HG03135 (cell line): ENCODE measurements around the gene ADAMTS15.
"Not testable (repeated sequence)": the region's sequence is repeated elsewhere in the genome, so short reads cannot be mapped to it uniquely, and the experiment has no call there.

ENCODE experiments used
- ATAC-seq: cut with Tn5 transposase; IDR thresholded peaks from one replicate; pipeline ENCODE4 v1.9.1; 2021; ENCODE audit warnings: mild to moderate bottlenecking, moderate library complexity; ENCODE audit not compliant: unreplicated experiment

Gene ADAMTS15

DNA sequence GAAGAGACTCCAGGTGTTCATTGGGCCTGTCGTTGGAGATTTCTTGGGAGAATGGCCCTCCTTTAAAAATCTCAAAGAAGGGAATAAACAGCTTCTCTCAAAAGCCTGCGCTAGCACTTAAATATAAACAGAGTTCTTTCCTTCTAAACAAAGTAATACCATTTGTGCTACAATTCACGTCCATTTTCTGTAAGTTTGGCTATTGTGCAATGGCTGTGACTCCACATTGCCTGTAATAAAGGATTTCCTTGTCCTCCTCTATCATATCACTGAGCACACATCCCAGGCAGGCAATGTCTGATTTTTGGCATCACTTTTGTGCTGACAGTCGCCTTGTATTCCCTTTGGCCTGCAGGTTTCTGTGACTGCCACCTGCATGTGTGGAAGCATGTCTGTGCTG lies 15.1 kb upstream of the ADAMTS15 start:
- ATAC-seq, result no peak

DNA sequence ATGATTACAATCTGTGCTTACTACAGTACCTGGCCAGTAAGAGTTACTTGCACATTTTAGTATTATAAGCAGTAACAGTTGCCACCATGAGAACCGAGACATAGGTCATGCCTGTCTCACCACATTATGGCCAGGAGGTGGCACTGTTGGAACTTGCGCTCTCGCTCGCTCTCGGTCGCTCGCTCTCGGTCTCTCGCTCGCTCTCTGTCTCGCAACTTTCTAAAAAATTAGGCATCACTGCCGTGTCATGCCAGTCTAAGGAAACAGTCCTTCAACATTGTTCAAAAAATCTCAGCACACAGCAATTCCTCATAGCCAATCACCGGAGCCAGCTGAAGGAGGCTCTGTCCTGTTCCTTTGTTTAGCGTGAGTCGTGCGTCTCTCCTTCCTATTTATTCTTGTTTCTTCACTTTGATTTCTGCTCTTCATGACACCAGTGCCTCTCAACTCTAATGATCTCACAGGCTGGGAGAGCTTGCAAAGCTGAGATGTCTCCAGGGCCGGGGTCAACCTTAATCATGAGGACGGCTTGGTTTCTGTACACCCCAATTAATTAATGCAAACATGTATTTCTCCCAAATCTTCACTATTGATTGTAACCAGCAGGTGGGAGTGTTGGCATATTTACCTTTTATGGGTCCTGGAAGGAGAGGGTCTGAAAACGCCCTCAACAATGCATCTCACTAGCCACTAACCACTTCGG lies 13.8 kb upstream of the ADAMTS15 start:
- ATAC-seq, result peak; percentile 85

DNA sequence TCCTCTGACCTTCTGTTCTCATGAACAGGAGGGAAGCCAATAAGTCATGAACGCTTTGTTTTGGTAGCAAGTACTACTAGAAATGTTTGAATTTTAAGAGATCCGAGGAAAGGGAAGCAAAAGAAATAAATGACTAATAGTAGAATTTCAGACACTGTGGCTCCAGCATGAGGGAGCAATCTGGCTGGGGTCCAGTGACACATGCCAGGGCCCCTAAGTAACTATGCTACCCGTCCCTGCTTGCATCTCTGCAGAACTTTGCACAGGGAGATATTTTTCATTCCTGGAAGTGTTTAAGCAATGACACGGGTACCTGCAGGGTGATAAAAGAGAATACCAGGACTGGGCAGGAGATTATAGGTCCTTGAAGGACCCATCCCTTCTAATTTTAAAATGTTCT lies 12.8 kb upstream of the ADAMTS15 start:
- no peak for ATAC-seq

DNA sequence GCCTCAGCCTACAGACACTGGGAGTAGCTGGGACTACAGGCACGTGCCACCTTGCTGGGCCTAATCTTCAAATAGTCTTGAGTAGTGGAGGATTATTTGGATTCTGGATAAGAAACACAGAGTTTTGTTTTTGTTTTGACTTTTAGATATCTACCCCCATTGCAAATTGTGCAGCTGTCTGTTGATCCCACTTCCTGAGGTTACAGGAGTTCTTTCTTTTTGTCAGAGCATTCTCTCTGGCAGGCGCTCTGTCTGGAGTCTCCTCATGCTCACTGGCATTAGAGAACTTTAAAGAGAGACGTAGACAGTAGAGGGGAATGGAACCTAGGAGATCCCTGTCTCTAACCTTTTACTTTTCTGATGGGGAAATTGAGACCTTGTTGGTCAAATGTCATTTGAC lies 12.3 kb upstream of the ADAMTS15 start:
- ATAC-seq, result no peak

DNA sequence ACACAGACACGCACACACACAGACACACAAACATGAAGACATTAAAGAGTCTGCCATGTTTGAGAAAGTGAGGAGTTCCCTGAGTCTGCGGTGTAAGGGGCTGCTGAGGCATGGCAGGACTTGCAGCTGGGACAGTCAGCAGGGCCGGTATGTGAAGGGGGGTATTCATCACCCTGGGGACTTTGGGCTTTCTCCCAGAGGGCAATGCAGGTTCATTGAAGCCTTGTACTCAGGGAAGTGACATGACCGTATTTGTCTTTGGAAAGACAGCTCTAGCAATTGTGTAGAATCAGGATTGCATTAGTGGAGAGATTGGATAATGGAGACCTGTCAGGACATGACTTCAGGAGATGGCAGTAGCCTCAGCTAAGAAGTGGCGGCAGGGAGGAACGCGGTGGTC lies 10.6 kb upstream of the ADAMTS15 start:
- no peak for ATAC-seq

- not testable (repeated sequence) for ATAC-seq
Measured at GRCh38 chr11:130438401-130439159, 9.9 kb upstream of the ADAMTS15 start.

DNA sequence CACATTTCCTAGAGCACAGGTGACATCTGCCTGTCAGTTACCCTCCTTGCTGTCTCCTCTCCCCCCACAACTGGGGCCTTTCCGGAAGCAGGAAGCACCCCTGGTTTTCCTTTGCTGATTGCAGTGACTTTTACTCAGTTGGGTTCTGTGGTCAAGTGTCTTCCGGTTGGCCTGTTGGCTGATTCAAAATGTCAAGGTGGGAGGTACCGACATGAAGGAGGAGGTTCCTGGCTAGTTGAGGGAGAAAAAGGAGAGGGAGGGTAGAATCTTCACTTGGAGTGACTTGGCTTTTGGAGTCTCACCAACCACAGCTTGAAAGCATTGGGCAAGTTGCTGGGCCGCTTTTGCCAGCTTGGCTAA lies 9.3 kb upstream of the ADAMTS15 start:
- no peak for ATAC-seq

DNA sequence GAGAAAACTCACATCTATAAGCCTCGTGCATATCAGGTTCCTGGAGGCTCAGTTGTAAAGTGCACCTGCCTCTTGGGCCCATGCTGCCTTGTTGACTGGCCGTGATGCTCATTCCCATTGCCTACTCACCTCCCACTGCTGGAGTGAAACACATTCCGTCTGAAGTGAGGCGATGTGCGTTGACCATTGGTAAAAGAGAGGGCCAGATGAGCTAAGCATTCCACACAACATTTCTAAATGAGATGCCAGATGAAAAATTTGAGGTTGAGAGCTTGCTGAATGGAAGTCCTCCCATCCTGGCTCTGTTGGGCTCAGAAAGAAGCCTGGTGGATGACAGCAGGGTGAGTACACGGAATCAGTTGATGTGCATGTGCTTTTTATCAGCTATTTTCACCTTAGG lies 8.6 kb upstream of the ADAMTS15 start:
- ATAC-seq, result no peak

DNA sequence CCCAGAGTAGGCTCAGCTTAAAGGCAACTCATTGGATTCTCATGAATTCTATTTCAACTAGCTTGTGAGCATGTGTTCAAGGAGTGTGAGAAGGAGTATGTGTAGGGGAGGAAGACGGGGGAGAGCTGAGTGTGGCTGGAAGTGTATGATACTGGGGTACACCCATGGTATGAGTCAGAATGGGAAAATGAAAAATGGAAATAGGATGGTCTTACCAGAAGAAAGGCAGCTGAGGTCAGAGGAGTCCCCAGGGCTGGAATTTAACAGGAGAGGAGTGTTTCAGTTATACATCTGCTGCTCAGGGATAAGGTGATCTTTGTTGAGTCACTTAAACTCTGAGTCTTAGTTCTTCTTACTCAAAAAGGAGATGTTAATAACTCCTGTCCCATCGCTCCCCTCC lies 6.7 kb upstream of the ADAMTS15 start:
- ATAC-seq, result no peak

DNA sequence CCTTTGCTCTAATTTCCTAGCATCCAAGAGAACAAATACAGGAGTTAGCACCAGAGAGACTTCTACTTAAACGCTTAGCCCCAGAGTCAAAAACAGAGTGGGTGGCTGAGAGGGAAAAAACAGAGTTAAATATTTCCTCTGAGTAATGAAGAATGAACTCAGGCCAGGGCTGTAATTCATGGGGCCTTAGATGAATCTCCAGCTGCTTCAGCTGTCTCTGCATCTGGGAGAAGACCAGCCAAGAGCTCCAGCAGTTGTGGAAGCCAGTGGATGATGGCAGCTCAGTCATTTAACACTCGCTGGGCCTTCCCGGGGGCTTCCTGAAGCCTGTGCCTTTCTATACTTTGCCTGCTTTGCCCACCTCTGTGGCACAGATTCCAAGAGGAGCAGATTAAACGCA lies 5.7 kb upstream of the ADAMTS15 start:
- ATAC-seq, result no peak

DNA sequence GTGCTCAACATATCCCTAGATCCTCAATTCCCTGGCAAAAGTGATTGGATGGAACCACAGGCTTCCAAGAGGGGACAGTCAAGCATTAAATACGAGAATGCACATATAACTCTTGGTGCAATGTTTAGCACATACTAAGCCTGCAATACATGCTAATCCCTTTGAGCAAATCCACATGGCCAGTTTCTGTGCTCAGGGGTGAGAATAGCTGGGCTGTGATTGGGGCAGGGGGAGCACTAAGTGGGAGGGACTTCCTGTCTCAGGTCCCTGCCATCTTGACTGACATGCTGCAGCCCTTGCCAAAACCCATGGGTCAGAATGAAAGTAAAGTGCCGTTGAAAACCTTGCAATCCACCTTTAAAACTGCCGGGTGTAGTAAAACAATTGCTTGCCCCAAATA lies 2.7 kb upstream of the ADAMTS15 start:
- no peak for ATAC-seq

GRCh38 chr11:130448039-130448415 lies 418 bp upstream of the ADAMTS15 start:
- ATAC-seq, result no peak

GRCh38 chr11:130449310-130449990 lies 1.0 kb downstream of the ADAMTS15 start:
- ATAC-seq, result no peak

DNA sequence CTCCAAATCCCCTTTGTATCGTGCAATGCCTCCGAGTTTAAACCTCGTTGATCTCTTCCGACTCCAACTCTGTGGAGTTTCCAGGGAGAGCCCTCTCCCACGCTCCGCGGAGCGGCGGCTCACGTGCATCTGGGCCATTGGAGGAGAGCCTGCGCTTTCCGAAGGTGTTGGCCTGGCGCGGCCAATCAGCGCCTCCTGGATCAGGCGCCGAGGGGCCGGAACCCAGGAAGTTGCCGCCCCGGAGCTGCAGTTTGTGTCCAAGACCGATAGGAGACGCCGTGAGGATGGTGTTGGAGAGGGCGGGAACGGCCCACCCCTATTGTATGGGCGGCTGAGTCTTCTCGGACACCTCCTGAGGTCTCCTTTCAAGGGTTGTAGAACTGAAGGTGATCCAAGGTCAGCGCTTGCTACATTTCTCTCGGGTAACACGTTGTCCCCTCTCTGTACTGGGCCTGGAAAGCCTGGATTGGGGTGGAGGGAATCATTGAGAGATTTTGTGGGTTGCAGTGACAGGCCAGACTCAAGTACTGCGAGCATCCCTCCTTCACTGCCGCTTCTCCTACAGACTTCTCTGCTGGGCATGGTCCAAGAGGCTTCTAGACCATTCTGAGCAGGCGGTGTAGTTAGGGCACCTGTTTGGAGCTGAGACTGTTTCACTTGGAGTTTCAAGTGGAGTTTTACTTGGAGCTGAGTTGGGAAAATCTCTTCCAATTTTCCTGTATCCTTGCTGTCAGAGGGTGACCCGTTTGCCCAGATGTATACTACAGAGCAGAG lies 1.7 kb downstream of the ADAMTS15 start:
- no peak for ATAC-seq

DNA sequence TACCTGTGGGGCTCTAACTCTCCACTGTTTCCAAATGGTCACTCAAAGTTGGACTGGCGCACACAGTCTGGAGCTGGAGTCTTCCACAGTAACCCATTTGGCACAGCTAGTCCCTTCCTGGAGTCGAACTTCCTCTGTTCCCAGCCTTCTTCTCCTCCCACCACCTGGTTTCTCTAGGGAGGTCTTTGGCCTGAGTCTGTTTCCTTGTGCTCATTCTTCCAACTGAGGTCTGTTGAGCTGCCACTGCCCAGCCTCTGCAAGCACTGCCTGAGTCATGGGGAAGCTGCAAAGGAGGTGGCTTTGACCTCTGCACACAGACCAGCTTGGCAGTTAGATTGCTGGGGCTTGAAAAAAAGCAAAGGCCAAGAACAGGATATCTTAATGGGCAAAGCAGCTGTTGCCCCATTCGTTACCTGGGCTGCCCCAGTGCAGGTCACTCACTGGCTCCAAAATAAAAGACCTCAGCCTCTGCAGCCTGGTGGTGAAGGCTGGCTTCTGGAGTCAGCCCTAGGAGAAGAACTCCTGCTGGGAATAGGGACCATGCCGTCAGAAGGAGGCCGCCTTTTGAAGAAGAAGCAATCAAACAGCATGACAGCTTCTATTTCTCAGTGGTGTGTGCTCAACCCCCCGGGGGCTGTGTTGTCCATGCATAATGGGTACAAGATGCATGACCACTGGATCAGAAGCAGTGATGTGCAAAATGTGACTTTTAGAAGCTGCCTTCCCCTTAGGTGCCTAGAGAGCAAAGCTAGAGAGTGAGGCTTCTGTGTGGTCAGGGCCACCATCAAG lies 3.0 kb downstream of the ADAMTS15 start:
- no peak for ATAC-seq

DNA sequence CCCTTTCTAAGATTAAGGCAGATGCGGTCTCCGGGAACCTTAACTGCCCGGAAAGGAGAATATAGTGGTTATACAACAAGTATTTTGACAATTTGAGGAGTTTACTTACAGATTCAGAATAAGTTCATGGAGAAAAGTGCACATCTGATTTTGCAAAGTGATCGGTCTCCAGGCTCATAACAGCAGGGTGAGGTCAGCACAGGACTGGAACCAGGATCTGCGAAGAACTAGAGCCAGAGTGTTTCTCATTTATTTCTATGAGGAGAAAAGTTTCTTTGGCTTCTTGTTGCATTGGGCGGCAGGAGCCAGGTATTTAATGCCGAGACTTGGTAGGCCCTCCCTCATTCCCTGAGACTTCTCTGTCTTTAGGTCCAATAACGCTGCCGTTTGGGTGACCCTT lies 3.7 kb downstream of the ADAMTS15 start:
- no peak for ATAC-seq

DNA sequence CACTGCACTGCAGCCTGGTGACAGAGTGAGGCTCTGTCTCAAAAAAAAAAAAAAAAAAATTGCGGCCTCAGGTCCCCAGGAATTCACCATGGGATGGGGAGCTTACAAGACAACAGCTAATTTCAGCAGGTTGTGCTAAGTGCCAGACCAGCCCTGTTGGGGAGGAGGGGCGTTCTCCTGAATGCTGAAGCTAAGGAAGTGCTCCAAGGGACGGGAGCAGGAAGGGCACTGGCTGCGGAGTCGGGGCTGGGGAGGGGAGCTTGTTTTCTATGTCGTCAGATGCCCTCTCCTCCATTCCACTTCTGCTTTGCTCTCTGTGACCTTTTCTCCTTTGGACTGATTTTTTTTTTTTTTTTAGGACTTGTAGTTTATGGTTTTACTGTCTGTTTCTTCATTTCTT lies 4.5 kb downstream of the ADAMTS15 start:
- ATAC-seq, result no peak

DNA sequence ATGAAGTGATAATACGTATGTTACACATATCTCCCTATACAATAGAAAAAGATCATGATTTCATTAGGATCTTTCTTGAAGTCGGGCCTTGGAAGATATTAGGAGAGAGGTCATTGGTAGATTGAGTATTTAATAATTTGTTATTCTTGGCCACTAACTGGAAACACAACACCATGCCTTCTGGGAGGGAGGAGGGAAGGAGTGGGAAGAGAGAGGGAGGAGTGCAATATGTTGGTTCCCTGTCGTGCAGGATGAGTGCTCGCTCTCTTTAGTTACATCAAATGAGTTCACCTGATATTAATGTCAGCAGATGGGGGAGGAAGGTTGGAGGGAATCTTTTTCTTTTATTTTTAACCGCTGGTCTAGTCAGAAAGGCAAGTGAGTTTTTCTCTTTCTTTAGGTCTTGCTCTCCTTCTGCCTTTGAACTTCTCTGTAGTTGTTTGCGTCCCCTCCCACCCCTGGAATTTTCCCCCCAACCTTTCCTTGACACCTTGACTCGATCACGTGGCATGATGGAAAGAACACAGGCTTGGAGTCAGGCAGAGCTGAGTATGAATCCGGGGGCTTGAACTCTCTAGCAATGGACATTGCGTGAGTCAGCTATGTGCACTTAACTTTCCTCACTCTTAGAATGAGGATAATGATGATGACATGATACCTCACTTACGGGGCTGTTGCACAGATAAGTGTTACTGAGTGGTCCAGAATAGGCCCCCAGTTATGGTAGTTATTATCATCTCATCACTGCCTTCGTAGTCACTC lies 6.2 kb downstream of the ADAMTS15 start:
- no peak for ATAC-seq

DNA sequence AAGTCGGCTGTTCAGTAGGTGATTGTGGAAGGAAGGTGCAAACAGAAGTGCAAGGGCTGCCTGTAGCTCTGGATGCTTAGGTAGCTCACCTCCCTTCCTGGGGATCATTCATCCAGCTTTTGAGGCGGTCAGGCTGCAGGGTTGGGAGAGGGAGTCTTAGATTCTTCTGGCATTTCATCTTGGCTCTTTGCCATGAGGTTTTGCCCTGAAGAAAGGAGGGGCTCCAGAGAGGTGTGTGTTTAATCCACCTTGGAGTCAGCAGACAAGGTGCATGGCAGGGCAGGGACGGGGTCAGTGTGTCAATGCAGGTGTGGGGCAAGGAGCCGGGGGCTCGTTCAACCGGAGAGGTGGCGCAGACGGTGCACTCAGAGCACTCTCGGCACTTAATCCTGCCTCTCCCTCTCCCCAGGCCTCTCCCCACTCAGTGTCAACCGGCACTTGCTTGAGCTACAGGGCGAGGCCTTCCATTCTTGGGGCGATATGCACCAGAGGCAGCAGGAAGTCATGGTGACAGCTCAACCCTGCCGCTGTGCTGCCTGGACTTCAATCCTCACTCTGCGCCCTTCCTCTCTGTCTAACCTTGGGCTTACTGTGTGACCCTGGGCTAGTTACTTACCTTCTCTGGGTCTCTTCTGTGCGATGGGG lies 7.2 kb downstream of the ADAMTS15 start:
- no peak for ATAC-seq
